WTC11 (cell line): ENCODE results near the gene BTBD17. TPM values are rescaled to one million over a fixed set of nuclear protein-coding genes. Genes with fewer than 3 reads are reported as not detected.

Source experiments
- EMX1 ChIP-seq: fragments of 250-450 bp; sonication (Bioruptor Pico); IDR thresholded peaks from 2 replicates; pipeline ENCODE4 v1.8.0; 2021; ENCODE audit warnings: mild to moderate bottlenecking
- ESRRA ChIP-seq: sonication (generic); formaldehyde crosslinking; IDR thresholded peaks from 2 replicates; pipeline ENCODE4 v1.8.1; 2022; ENCODE audit warnings: mild to moderate bottlenecking, missing genetic modification reagents, borderline replicate concordance
- ETV6 ChIP-seq: sonication (generic); formaldehyde crosslinking; IDR thresholded peaks from 2 replicates; pipeline ENCODE4 v1.8.1; 2022; ENCODE audit warnings: mild to moderate bottlenecking, missing genetic modification reagents
- FOXK1 ChIP-seq: sonication (generic); formaldehyde crosslinking; IDR thresholded peaks from 2 replicates; pipeline ENCODE4 v1.8.0; 2022; ENCODE audit warnings: mild to moderate bottlenecking, moderate library complexity, missing genetic modification reagents
- FOXP1 ChIP-seq: sonication (generic); formaldehyde crosslinking; IDR thresholded peaks from 2 replicates; pipeline ENCODE4 v1.8.0; 2022; ENCODE audit warnings: missing genetic modification reagents, mild to moderate bottlenecking, moderate library complexity, borderline replicate concordance
- GTF2I ChIP-seq: fragments of 250-450 bp; sonication (Bioruptor Pico); conservative IDR thresholded peaks from 2 replicates; pipeline ENCODE4 v1.4.0; 2021; ENCODE audit warnings: mild to moderate bottlenecking
- MXD4 ChIP-seq: fragments of 250-450 bp; sonication (Bioruptor Pico); IDR thresholded peaks from 2 replicates; pipeline ENCODE4 v1.8.0; 2021; ENCODE audit warnings: mild to moderate bottlenecking, moderate library complexity, borderline replicate concordance
- MYBL2 ChIP-seq: sonication (generic); formaldehyde crosslinking; IDR thresholded peaks from 2 replicates; pipeline ENCODE4 v1.8.1; 2023; ENCODE audit warnings: mild to moderate bottlenecking, moderate library complexity, missing genetic modification reagents
- NR3C1 ChIP-seq: sonication (generic); formaldehyde crosslinking; conservative IDR thresholded peaks from 2 replicates; pipeline ENCODE4 v1.8.1; 2023; ENCODE audit warnings: low read depth, mild to moderate bottlenecking, missing genetic modification reagents
- OVOL2 ChIP-seq: fragments of 250-450 bp; sonication (Bioruptor Pico); IDR thresholded peaks from 2 replicates; pipeline ENCODE4 v1.9.0; 2021; ENCODE audit warnings: mild to moderate bottlenecking, borderline replicate concordance
- RELA ChIP-seq: sonication (generic); formaldehyde crosslinking; IDR thresholded peaks from 2 replicates; pipeline ENCODE4 v1.8.1; 2022; ENCODE audit warnings: missing genetic modification reagents, mild to moderate bottlenecking, borderline replicate concordance
- SMAD3 ChIP-seq: sonication (generic); formaldehyde crosslinking; IDR thresholded peaks from 2 replicates; pipeline ENCODE4 v1.8.0; 2022; ENCODE audit warnings: missing genetic modification reagents, mild to moderate bottlenecking, borderline replicate concordance
- SMAD4 ChIP-seq: sonication (generic); formaldehyde crosslinking; IDR thresholded peaks from 2 replicates; pipeline ENCODE4 v1.8.0; 2022; ENCODE audit warnings: mild to moderate bottlenecking, missing genetic modification reagents
- SP1 ChIP-seq: sonication (generic); formaldehyde crosslinking; conservative IDR thresholded peaks from 2 replicates; pipeline ENCODE4 v1.8.1; 2022; ENCODE audit warnings: missing genetic modification reagents
- TEAD1 ChIP-seq: sonication (generic); formaldehyde crosslinking; IDR thresholded peaks from 2 replicates; pipeline ENCODE4 v1.8.0; 2022; ENCODE audit warnings: mild to moderate bottlenecking, missing genetic modification reagents
- ZNF121 ChIP-seq: sonication (generic); formaldehyde crosslinking; IDR thresholded peaks from 2 replicates; pipeline ENCODE4 v1.8.0; 2023; ENCODE audit warnings: missing genetic modification reagents
- ZNF416 ChIP-seq: fragments of 250-450 bp; sonication (Bioruptor Pico); IDR thresholded peaks from 2 replicates; pipeline ENCODE4 v1.9.0; 2021; ENCODE audit warnings: mild to moderate bottlenecking, inconsistent platforms
- ZNF671 ChIP-seq: fragments of 250-450 bp; sonication (Bioruptor Pico); IDR thresholded peaks from 2 replicates; pipeline ENCODE4 v1.8.0; 2021; ENCODE audit warnings: mild to moderate bottlenecking
- total RNA-seq: library from RNA; stranded (reverse); gene quantifications from 3 replicates; pipeline ENCODE4 v1.2.3, GENCODE V29; 2021
- TF ChIP-seq, protein P1 (sequence below): sonication (generic); formaldehyde crosslinking; IDR thresholded peaks from 2 replicates; pipeline ENCODE4 v1.8.1; 2022; ENCODE audit warnings: mild to moderate bottlenecking, missing genetic modification reagents, moderate library complexity, borderline replicate concordance
- TF ChIP-seq, protein P2 (sequence below): sonication (generic); formaldehyde crosslinking; IDR thresholded peaks from 2 replicates; pipeline ENCODE4 v1.8.1; 2022; ENCODE audit warnings: missing genetic modification reagents, borderline replicate concordance
- TF ChIP-seq, protein P3 (sequence below): sonication (generic); formaldehyde crosslinking; IDR thresholded peaks from 2 replicates; pipeline ENCODE4 v1.8.1; 2023; ENCODE audit warnings: mild to moderate bottlenecking, missing genetic modification reagents
- TF ChIP-seq, protein P4 (sequence below): fragments of 250-450 bp; sonication (Bioruptor Pico); IDR thresholded peaks from 2 replicates; pipeline ENCODE4 v1.9.0; 2021; ENCODE audit warnings: moderate library complexity, mild to moderate bottlenecking, inconsistent platforms, borderline replicate concordance
- TF ChIP-seq, protein P5 (sequence below): sonication (generic); formaldehyde crosslinking; IDR thresholded peaks from 2 replicates; pipeline ENCODE4 v1.8.1; 2023; ENCODE audit warnings: mild to moderate bottlenecking, missing genetic modification reagents, moderate library complexity
- TF ChIP-seq, protein P6 (sequence below): sonication (generic); formaldehyde crosslinking; IDR thresholded peaks from 2 replicates; pipeline ENCODE4 v1.8.1; 2022; ENCODE audit warnings: mild to moderate bottlenecking, moderate library complexity, missing genetic modification reagents
- TF ChIP-seq, protein P7 (sequence below): fragments of 250-450 bp; sonication (Bioruptor Pico); IDR thresholded peaks from 2 replicates; pipeline ENCODE4 v1.8.0; 2021; ENCODE audit warnings: mild to moderate bottlenecking
- TF ChIP-seq, protein P8 (sequence below): sonication (generic); formaldehyde crosslinking; IDR thresholded peaks from 2 replicates; pipeline ENCODE4 v1.8.0; 2023; ENCODE audit warnings: missing genetic modification reagents
- TF ChIP-seq, protein P9 (sequence below): sonication (generic); formaldehyde crosslinking; IDR thresholded peaks from 2 replicates; pipeline ENCODE4 v1.8.1; 2022; ENCODE audit warnings: low read depth, missing genetic modification reagents, borderline replicate concordance
- TF ChIP-seq, protein P10 (sequence below): fragments of 200-600 bp; IDR thresholded peaks from 2 replicates; pipeline ENCODE4 v1.8.0; 2022; ENCODE audit warnings: antibody characterized with exemption

The BTBD17 gene
- total RNA-seq, 1 experiment from 2014 or later: 0.94 TPM

DNA sequence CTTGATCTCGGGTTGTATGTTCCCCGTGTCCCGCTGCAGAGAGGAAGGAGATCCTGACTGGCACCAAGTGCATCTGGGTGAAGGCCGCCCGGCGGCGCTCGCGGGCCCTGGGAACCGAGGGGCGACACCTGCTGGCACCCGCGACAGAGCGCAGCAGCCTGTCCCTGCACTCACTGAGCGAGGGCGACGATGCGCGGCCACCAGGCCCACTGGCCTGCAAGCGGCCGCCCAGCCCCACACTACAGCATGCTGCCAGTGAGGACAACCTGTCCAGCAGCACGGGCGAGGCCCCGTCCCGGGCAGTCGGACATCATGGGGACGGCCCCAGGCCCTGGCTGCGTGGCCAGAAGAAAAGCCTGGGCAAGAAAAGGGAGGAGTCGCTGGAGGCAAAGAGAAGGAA, 7.5 kb downstream of the BTBD17 start (continued):
- TF ChIP-seq, protein P1, sequence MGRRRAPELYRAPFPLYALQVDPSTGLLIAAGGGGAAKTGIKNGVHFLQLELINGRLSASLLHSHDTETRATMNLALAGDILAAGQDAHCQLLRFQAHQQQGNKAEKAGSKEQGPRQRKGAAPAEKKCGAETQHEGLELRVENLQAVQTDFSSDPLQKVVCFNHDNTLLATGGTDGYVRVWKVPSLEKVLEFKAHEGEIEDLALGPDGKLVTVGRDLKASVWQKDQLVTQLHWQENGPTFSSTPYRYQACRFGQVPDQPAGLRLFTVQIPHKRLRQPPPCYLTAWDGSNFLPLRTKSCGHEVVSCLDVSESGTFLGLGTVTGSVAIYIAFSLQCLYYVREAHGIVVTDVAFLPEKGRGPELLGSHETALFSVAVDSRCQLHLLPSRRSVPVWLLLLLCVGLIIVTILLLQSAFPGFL (CRISPR knock-in tag): no peak
- TF ChIP-seq, protein P2, sequence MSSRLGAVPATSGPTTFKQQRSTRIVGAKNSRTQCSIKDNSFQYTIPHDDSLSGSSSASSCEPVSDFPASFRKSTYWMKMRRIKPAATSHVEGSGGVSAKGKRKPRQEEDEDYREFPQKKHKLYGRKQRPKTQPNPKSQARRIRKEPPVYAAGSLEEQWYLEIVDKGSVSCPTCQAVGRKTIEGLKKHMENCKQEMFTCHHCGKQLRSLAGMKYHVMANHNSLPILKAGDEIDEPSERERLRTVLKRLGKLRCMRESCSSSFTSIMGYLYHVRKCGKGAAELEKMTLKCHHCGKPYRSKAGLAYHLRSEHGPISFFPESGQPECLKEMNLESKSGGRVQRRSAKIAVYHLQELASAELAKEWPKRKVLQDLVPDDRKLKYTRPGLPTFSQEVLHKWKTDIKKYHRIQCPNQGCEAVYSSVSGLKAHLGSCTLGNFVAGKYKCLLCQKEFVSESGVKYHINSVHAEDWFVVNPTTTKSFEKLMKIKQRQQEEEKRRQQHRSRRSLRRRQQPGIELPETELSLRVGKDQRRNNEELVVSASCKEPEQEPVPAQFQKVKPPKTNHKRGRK (CRISPR knock-in tag): no peak
- TF ChIP-seq SMAD4 (no peak), SP1 (CRISPR knock-in tag) (peak; percentile 79), EMX1 (CRISPR knock-in tag) (no peak), ZNF416 (CRISPR knock-in tag) (no peak), MXD4 (CRISPR knock-in tag) (no peak), TEAD1 (CRISPR knock-in tag) (no peak), GTF2I (CRISPR knock-in tag) (no peak; the same call in 1 of the 2 replicates), FOXK1 (CRISPR knock-in tag) (0 out of 2 replicates have a peak, but pooled peaks have one; percentile 15), FOXP1 (CRISPR knock-in tag) (0 out of 2 replicates have a peak, but pooled peaks have one; percentile 33), NR3C1 (CRISPR knock-in tag) (no peak), ETV6 (peak; percentile 50; the same call in 1 of the 2 replicates), MYBL2 (CRISPR knock-in tag) (0 out of 2 replicates have a peak, but pooled peaks have one; percentile 23), OVOL2 (CRISPR knock-in tag) (no peak), ZNF121 (CRISPR knock-in tag) (no peak), ZNF671 (CRISPR knock-in tag) (no peak), ESRRA (no peak), SMAD3 (CRISPR knock-in tag) (no peak), RELA (CRISPR knock-in tag) (no peak)
- TF ChIP-seq, protein P3, sequence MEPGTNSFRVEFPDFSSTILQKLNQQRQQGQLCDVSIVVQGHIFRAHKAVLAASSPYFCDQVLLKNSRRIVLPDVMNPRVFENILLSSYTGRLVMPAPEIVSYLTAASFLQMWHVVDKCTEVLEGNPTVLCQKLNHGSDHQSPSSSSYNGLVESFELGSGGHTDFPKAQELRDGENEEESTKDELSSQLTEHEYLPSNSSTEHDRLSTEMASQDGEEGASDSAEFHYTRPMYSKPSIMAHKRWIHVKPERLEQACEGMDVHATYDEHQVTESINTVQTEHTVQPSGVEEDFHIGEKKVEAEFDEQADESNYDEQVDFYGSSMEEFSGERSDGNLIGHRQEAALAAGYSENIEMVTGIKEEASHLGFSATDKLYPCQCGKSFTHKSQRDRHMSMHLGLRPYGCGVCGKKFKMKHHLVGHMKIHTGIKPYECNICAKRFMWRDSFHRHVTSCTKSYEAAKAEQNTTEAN (CRISPR knock-in tag): no peak
- TF ChIP-seq, protein P4, sequence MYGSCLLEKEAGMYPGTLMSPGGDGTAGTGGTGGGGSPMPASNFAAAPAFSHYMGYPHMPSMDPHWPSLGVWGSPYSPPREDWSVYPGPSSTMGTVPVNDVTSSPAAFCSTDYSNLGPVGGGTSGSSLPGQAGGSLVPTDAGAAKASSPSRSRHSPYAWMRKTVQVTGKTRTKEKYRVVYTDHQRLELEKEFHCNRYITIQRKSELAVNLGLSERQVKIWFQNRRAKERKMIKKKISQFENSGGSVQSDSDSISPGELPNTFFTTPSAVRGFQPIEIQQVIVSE: no peak
- TF ChIP-seq, protein P5, sequence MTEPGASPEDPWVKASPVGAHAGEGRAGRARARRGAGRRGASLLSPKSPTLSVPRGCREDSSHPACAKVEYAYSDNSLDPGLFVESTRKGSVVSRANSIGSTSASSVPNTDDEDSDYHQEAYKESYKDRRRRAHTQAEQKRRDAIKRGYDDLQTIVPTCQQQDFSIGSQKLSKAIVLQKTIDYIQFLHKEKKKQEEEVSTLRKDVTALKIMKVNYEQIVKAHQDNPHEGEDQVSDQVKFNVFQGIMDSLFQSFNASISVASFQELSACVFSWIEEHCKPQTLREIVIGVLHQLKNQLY: no peak
- TF ChIP-seq, protein P6, sequence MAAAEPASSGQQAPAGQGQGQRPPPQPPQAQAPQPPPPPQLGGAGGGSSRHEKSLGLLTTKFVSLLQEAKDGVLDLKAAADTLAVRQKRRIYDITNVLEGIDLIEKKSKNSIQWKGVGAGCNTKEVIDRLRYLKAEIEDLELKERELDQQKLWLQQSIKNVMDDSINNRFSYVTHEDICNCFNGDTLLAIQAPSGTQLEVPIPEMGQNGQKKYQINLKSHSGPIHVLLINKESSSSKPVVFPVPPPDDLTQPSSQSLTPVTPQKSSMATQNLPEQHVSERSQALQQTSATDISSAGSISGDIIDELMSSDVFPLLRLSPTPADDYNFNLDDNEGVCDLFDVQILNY (CRISPR knock-in tag): no peak
- TF ChIP-seq, protein P7, sequence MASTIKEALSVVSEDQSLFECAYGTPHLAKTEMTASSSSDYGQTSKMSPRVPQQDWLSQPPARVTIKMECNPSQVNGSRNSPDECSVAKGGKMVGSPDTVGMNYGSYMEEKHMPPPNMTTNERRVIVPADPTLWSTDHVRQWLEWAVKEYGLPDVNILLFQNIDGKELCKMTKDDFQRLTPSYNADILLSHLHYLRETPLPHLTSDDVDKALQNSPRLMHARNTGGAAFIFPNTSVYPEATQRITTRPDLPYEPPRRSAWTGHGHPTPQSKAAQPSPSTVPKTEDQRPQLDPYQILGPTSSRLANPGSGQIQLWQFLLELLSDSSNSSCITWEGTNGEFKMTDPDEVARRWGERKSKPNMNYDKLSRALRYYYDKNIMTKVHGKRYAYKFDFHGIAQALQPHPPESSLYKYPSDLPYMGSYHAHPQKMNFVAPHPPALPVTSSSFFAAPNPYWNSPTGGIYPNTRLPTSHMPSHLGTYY: no peak
- TF ChIP-seq, protein P8, sequence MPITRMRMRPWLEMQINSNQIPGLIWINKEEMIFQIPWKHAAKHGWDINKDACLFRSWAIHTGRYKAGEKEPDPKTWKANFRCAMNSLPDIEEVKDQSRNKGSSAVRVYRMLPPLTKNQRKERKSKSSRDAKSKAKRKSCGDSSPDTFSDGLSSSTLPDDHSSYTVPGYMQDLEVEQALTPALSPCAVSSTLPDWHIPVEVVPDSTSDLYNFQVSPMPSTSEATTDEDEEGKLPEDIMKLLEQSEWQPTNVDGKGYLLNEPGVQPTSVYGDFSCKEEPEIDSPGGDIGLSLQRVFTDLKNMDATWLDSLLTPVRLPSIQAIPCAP (CRISPR knock-in tag): no peak
- TF ChIP-seq, protein P9, sequence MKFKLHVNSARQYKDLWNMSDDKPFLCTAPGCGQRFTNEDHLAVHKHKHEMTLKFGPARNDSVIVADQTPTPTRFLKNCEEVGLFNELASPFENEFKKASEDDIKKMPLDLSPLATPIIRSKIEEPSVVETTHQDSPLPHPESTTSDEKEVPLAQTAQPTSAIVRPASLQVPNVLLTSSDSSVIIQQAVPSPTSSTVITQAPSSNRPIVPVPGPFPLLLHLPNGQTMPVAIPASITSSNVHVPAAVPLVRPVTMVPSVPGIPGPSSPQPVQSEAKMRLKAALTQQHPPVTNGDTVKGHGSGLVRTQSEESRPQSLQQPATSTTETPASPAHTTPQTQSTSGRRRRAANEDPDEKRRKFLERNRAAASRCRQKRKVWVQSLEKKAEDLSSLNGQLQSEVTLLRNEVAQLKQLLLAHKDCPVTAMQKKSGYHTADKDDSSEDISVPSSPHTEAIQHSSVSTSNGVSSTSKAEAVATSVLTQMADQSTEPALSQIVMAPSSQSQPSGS (CRISPR knock-in tag): no peak
- TF ChIP-seq, protein P10, sequence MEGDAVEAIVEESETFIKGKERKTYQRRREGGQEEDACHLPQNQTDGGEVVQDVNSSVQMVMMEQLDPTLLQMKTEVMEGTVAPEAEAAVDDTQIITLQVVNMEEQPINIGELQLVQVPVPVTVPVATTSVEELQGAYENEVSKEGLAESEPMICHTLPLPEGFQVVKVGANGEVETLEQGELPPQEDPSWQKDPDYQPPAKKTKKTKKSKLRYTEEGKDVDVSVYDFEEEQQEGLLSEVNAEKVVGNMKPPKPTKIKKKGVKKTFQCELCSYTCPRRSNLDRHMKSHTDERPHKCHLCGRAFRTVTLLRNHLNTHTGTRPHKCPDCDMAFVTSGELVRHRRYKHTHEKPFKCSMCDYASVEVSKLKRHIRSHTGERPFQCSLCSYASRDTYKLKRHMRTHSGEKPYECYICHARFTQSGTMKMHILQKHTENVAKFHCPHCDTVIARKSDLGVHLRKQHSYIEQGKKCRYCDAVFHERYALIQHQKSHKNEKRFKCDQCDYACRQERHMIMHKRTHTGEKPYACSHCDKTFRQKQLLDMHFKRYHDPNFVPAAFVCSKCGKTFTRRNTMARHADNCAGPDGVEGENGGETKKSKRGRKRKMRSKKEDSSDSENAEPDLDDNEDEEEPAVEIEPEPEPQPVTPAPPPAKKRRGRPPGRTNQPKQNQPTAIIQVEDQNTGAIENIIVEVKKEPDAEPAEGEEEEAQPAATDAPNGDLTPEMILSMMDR: peak; percentile 65
